GM19193 (cell line): Measurements from ENCODE around the gene PAK5.

Experiments used
- POLR2A ChIP-seq: IDR thresholded peaks from 4 replicates; pipeline ENCODE4 v1.6.1; 2011; ENCODE audit not compliant: insufficient read depth, insufficient read length; ENCODE audit errors: extremely low read depth

Gene PAK5

DNA sequence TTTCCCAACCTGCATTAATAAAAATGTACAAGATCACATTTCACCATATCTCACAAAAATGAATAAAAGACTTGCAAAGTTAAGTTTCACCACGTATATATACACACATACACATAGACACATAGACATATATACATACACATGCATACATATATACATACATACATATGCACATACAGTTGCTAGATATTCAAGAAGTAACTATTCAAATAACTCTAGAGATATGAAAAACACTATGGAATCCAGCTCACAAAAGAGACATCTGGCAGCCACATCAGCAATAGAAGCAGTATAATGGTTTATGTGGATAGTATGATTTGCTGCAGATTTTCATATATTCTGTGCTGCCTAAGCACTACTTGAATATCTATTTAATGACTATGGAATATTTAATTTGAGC, 28.1 kb downstream of the PAK5 start:
- no peak for TF ChIP-seq POLR2A

DNA sequence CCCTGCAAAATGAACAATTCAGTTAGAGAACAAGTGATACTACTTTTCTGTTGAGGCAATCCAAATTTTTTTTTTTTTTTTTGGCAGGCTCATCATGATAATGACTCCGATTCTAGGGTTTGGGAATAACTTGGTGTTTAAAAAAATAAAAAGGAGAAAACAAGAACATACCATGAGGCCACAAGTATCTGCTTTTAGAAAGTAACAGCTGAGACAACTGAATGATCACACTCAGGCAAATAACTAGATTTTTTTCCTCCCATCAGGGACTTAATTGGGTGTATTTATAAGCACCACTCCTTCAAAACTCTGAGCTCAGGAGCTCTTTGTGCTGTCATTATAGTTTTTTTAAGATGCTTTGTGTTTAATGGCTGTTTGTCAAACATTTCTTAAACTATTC, 29.6 kb downstream of the PAK5 start:
- TF ChIP-seq POLR2A: no peak

DNA sequence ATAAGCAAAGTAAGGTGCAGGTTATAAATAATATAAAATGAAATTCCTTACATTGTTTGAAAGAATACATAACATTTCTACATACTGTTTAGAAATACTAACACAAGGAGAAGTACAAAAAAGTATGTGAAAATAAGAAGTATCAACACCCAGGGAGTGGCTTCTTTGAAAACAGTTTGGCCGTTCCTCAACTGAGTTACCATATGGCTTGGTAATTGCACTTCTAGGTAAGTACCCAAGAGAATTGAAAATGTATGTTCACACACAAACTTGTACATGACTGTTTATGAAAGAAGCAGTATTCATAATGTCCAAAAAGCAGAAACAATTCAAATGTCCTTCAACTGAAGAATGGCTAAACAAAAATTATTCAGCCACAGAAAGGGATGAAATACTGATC, 30.7 kb downstream of the PAK5 start:
- no peak for TF ChIP-seq POLR2A

DNA sequence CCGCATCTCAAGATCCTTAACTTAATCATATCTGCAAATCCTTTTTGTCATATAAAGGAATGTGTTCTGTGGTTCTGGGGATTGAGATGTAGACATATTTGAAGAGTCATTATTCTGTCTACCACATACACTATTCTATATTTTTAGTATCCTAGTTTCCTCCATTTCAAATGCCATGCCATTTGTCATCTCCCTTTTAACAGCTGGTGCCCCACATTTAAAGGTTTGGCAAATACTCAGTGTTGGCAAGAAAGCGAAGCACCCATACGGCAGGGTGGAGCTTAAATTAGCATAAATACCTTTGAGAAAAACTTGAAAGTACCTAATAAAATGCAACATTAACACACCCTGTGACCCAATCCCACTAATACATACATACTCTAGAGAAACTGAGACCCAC, 31.7 kb downstream of the PAK5 start:
- no peak for TF ChIP-seq POLR2A

GRCh38 chr20:9800421-9800820, 38.5 kb downstream of the PAK5 start:
- TF ChIP-seq POLR2A: no peak

- TF ChIP-seq POLR2A: no peak
Measured at GRCh38 chr20:9794831-9795230, 44.0 kb downstream of the PAK5 start.

DNA sequence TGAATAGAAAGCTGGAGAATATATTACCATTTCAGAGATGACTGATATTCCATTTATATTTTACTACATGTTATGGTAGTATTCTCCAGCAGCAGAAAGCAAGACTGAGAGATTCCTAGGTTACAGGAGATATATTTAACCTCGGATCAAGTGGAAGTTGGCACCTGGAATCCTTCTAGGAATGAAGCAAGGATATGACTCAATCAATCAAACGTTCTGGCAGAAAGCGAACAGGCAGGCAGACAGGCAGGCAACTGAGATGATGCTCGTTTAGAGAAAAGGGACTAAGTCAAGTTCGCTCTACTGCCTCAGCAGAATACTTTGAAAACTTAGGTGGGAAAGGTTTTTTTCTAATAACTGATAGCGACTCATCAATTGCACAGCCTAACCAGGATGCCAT, 46.2 kb downstream of the PAK5 start:
- TF ChIP-seq POLR2A: no peak

DNA sequence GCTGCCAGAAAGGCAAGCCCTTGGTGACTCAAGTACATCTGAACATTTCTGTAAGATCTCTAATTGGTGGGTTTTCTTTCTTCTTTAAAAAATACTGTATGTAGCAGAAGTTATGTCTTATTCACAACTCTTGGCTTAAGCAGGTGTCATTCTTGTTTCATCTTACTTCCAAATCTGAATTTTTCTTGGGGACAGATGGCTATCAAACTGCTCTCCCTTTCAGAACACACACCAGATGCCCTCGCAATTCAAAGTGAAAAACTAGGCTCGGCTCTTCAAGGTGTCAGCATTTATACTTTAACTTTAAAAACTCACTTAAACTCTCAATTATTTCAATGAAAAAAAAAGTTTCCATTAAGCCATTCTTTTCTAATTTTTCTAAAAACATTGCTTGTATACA, 49.7 kb downstream of the PAK5 start:
- no peak for TF ChIP-seq POLR2A

GRCh38 chr20:9775176-9775575, 63.7 kb downstream of the PAK5 start:
- no peak for TF ChIP-seq POLR2A

GRCh38 chr20:9769954-9770353, 68.9 kb downstream of the PAK5 start:
- TF ChIP-seq POLR2A: no peak

DNA sequence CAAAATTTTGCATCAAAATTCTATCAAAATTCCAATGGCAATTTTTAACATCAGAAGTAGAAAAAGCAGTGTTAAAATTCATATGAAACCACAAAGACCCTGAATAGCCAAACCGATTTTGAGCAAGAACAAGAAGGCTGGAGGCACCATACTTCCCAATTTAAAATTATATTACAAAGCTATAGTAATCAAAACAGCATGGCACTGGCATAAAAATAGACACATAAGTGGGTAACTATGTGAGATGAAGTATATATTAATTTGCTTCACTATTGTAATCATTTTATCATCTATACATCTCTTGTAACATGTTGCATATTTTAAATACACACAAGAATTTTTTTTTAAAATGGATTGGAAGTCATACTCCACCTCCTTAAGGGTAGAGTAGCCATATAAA, 77.4 kb downstream of the PAK5 start:
- no peak for TF ChIP-seq POLR2A

DNA sequence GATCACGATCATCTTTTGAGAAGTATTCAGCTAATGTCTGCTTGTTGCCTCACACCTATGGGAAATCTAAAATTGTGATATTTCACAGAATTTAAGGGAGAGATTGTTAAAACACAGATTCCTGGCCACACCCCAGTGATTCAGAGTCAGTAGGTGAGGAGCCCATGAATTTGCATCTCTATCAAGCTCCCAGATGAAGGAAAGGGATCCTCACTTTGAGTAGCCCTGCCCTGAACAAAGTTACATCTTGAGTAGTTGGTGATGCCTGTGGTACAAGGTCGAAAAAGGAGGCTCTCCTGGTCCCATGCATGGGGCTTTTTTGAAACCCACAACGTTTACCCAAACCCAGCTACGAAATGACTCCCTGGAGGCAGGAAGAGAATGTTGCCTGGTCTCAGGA, 79.5 kb downstream of the PAK5 start:
- TF ChIP-seq POLR2A: no peak

DNA sequence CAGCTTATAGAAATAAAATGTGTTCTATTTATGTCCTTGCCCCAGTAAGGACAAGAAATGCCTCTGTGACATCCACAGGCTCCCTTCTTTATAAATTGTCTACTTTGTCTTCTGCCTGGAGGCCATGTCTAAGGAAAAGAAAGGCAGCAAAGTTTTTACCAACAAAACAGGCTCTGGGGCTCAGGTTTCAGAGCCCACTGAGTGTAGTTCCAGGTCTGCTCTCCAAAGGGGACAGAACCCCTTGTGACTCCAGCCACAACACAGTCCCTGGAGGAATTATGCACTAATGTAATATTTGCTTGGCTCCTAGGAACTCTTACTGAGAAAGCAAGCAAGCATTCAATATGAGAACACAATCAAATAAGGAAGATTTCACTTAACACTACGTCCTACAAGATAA, 80.1 kb downstream of the PAK5 start:
- TF ChIP-seq POLR2A: no peak

DNA sequence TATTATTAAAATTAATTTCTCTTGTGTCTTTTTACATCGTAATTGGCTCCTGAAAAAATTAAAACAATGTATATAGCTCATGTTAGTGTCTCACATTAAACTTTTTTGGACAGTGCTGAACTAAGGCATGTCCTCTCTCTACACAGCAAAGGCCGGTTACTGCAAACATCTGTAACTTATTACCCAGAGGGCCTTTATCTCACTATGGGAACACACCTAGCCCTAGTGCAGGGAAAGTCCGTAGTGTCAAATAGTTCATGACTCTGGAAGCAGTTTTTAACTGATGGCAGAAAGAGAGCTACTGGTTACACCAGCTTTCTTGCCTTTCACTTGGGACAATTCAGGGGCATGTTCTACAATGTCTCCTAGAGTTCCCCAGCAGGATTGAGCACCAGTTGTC, 82.2 kb downstream of the PAK5 start:
- no peak for TF ChIP-seq POLR2A

DNA sequence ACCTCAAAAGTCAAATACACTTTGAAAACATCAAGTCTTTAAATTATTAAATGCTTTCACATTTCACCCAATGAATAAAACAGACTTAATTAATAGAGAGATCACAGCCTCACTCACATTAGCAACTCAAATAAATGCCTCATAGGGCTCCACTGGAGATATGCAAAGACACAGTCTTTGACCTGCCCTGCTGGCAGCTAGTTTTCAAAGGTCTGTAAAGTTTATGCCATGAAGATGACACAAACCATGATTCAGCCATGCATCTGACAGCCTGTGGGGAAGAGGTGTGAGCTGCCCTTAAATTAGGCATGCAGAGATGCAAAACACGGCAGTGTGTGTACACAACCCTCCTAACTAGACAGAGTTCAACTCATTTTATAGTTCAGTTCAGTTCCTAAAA, 83.6 kb downstream of the PAK5 start:
- no peak for TF ChIP-seq POLR2A

DNA sequence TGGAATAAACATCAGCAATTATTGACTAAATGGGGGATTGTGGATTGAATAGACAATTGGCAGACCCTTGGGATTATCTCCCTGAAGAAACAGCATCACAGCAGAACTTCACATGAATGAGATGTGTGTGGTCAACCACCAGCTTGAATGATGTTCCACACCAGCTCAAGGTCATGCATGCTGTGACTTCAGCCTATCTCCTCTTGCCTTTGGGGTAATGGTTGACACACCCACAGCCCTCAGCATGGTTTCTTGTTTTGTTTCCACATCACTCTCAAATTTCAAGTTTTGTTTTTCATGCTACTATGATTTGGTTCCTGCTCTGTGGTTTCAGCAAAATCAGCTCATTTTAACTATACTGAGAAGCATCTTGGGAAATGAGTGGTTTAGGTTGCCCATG, 94.3 kb downstream of the PAK5 start:
- no peak for TF ChIP-seq POLR2A

DNA sequence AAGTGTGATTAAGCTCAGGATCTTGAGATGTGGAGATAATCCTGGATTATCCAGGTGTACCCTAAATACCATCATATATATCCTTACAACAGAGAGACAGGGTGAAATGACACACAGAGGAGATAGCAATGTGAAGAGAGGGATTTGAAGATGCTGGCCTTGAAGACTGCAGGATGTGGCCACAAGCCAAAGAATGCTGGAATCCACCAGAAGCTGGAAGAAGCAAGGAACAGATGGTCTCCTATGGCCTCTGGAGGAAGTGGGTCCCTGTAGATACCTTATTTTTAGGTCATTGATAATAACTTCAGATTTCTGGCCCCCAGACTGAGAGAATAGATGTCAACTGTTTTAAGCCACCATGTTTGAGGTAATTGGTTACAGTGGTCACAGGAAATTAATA, 95.0 kb downstream of the PAK5 start:
- TF ChIP-seq POLR2A: no peak

- TF ChIP-seq POLR2A: no peak
Measured at GRCh38 chr20:9742821-9743220, 96.1 kb downstream of the PAK5 start.

GRCh38 chr20:9741996-9742395, 96.9 kb downstream of the PAK5 start:
- no peak for TF ChIP-seq POLR2A

DNA sequence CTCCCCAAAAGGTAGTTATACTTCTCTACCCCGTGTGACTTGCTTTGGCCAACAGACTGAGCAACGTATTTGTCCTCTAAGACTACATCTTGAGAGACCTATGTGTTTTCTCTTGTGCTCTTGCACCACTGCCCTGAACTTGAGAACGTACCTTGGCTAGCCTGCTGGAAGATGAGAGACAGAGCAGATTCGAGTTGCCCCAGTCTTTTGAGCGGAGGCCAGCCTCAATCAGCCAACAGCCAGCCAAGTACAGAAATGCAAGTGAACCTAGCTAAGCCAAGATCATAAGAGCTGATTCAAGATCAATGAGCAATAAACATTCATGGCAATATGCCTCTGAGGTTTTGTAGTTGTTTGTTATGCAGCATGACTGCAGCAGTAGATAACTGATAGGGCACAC, 98.4 kb downstream of the PAK5 start:
- no peak for TF ChIP-seq POLR2A
